Stimulated activated CD8-positive, alpha-beta memory T cell treated with anti-CD3 and anti-CD28 coated beads, Interleukin-15, amount 100 ng/mL, for 24 hours (primary cell): ENCODE results near the gene PDLIM5.
"Not testable (repeated sequence)": the region's sequence is repeated elsewhere in the genome, so short reads cannot be mapped to it uniquely, and the experiment has no call there.

Experiments
- DNase-seq: peaks from one replicate; pipeline ENCODE4 v3.0.0-alpha.2; 2020; ENCODE audit warnings: low read depth

PDLIM5 gene

DNA sequence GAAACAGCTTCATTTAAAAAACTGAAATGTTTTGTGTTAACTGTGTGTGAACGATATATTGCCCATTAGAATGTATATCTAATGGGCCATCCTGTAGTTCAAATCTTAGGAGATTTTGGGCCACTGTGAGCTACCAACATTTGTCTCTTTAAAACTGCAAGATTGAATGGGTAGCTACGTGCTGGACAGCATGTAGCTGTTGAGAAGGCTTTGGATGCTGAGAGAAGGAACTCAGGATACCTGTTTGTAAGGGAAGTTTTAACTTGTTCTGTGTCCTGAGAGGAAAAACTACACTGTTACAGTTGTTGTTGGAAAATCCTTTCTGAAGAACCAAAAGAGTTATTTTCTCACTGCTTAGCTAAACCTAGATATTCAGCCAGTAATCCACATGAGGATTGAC lies 45.9 kb downstream of the PDLIM5 start:
- no peak for DNase-seq

DNA sequence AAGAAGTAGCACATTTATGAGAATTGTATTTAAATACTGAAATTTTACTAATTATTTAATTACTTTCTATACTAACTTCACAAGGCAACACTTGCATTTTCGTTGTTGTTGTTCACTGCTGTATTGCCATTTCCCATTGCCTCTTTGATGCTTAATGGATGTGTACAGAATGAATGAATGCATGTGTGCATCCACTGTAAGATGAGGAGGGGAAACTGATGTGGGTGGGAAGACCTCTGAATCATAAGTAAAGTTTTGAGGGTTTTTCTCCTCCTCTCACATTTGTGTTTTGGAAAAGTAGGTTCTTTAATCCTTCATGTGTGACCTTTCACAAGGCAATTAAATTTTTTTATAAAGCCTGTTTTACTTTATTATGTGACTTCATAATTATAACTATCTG lies 46.8 kb downstream of the PDLIM5 start:
- no peak for DNase-seq

DNA sequence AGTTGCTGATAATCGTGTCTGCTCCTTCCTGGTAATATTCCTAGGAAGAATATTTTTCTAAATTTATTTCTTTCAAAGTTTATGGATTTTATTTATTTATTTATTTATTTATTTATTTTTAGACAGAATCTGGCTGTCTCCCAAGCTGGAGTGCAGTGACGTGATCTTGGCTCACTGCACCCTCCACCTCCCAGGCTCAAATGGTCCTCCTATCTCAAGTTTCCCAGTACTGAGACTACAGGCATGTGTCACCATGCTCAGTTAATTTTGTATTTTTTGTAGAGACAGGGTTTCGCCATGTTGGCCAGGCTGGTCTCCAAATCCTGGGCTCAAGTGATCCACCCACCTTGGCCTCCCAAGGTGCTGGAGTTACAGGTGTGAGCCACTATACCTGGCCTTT lies 48.9 kb downstream of the PDLIM5 start:
- no peak for DNase-seq

DNA sequence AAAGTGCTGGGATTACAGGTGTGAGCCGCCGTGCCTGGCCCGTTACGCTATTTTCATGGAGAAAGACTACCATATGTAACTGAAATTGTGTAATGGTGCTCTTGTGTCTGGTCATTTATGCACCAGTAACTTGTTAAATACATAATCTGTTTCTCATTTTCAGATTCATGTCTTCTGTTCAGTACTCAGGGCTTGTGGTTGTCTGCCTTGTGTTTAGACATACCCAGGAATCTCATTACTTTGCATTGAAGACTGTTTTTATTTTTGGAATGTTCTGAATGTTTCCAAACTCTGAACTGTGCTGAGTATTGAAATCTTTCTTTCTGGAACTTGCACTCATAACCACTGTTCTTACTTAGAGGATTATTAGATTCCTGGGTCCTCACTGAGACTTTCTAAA lies 52.8 kb downstream of the PDLIM5 start:
- DNase-seq: no peak

- DNase-seq: no peak
Observed at GRCh38 chr4:94506822-94507221, 55.1 kb downstream of the PDLIM5 start.

DNA sequence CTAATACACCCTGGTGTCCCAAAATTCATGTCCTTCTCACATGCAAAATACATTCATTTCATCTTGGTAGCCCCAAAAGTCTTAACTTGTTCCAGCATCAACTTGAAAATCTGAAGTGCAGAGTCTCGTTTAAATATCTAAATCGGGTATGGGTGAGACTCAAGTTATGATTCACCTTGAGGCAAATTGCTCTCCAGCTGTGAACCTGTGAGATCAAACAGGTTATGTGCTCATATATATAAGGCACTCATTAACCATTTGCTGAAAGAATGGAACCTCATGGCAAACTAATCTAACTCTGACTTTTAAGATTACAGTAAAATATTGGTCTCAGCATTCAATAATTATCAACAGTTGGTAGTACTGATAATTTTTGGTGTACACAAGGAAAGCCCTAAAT lies 55.5 kb downstream of the PDLIM5 start:
- no peak for DNase-seq

DNA sequence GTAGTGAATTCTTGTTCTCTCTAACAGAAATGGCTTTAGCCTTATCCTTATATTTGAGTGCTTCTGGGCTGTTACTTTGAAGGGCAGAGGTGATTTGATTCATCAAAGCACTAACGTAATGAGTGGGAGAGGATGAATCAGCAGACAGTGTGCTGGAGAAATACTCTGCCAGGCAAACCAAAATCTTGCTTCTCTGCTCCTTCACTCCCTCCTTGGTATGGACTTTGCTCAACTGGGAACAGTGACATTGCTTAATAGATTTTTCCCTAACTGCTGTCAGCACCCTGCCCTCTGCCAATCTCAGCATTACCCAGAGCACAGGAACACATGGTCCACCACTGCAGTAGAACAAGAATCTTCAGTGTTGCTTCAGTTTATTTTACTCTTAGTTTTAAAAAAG lies 56.0 kb downstream of the PDLIM5 start:
- no peak for DNase-seq

DNA sequence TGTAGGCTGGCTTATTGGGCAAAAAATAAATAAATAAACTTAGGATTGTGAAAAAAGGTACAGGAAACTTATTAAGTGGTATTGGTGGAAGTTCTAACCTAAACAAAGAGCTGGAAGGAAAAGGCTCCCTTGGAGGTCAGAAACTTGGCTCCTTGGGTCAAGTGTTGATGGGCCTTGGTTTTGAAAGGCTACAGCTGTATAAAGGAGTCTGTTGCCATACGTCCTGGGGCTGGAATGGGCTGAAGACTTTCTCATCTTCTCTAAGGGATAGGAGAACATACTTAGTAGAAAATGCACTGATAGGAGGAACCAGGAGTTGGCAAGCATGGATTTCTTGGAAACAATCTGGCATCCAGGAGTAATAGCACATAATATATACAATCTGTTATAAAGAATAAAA lies 56.6 kb downstream of the PDLIM5 start:
- no peak for DNase-seq

GRCh38 chr4:94508806-94509205 lies 57.1 kb downstream of the PDLIM5 start:
- no peak for DNase-seq

- DNase-seq: no peak
Observed at GRCh38 chr4:94511591-94511990, 59.8 kb downstream of the PDLIM5 start.

DNA sequence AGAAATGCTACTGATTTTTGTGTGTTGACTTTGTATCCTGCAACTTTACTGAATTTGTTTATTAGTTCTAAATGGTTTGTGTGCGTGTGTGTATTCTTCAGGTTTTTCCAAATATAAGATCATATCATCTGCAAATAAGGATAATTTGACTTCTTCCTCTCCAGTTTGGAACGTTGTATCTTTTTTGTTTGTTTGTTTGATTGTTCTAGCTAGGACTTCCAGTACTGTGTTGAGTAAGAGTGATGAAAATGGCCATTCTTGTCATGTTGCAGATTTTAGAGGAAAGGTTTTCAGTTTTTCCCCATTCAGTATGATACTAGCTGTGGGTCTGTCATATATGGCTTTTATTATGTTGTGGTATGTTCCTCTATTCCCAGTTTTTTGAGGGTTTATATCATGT lies 61.8 kb downstream of the PDLIM5 start:
- not testable (repeated sequence) for DNase-seq

DNA sequence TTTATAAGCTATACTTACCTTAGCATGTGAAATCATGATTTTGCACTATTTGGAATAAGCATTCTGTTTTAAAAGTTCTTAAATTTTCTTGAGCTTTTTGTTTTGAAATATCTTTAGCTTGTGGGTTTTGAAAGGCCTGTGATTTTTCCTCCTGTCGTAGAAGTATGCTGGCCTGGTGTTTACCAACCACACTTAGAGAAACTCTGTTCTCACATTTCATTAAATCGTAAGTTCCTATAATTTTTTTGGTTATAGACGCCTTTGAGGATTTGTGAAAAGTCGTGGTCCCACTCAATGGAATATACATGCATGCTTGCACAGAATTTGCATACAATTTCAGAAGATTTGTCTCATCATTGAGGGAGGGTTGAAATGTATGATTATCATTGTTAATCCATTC lies 63.6 kb downstream of the PDLIM5 start:
- DNase-seq: no peak

DNA sequence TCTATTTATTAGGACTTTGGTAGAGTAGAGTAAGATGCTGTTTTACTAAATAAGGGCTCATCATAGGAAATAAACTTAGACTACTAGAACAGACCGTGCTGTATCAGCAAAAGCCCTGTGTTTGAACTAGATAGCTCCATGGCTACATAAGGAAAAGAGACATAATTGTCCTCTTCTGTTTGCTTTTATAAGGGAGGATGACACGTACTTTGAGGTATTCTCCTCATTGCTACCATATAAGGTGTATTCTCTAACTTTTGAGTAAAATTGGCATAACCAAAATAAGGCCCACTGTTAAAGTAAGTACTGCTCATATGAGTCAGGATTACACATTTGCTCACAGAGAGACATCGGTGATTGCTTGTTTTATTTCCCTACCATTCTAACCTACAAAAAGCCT lies 64.3 kb downstream of the PDLIM5 start:
- DNase-seq: no peak

GRCh38 chr4:94516999-94517398 lies 65.3 kb downstream of the PDLIM5 start:
- no peak for DNase-seq

DNA sequence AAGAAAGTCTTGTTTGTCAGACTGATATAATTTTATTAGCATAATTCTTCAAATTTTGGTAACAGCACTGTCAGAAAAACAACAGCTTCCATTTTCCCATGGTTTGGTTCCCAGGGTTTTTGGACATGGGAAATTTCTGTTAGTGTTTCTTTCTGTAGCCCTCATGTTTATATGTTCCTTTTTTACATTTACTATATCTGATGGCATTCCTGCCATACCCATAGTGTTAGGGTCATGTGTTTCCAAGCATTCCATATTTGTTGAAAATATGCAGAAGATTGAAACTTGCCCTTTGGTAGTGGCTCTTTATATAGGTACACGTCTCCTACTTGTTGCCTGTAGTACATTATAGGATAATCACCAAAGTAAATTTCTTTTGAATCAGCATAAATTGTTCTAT lies 65.8 kb downstream of the PDLIM5 start:
- DNase-seq: no peak

GRCh38 chr4:94519019-94519418 lies 67.3 kb downstream of the PDLIM5 start:
- no peak for DNase-seq

GRCh38 chr4:94519925-94520789 lies 68.4 kb downstream of the PDLIM5 start:
- no peak for DNase-seq

DNA sequence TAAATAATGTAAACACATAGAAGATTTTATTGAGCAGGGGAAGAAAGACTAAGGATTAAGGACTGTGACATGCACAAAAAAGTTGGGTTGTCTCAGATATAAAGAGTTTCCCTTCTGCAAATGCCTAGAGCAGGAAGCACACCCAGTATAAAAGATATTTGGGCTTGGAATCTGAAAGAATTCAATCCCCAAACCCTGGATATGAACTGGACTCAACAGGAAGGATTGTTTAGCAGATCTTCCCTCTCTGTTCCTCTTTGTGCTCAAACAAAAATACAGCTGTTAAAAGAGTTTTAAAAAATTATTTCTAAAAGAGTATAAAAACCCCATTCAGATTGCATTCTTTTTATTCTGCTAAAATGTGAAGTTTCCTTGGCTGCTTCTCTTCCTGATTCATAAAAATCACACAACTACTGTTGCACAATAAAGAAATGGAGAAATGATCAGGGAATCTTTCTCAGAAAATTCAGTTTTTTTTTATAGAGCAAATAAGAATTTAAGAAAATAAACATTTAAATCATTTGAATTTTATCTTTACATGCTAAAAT lies 71.4 kb downstream of the PDLIM5 start:
- no peak for DNase-seq

GRCh38 chr4:94523617-94524016 lies 71.9 kb downstream of the PDLIM5 start:
- no peak for DNase-seq

- no peak for DNase-seq
Observed at GRCh38 chr4:94525993-94526728, 74.4 kb downstream of the PDLIM5 start.

GRCh38 chr4:94527556-94528233 lies 76.0 kb downstream of the PDLIM5 start:
- no peak for DNase-seq

DNA sequence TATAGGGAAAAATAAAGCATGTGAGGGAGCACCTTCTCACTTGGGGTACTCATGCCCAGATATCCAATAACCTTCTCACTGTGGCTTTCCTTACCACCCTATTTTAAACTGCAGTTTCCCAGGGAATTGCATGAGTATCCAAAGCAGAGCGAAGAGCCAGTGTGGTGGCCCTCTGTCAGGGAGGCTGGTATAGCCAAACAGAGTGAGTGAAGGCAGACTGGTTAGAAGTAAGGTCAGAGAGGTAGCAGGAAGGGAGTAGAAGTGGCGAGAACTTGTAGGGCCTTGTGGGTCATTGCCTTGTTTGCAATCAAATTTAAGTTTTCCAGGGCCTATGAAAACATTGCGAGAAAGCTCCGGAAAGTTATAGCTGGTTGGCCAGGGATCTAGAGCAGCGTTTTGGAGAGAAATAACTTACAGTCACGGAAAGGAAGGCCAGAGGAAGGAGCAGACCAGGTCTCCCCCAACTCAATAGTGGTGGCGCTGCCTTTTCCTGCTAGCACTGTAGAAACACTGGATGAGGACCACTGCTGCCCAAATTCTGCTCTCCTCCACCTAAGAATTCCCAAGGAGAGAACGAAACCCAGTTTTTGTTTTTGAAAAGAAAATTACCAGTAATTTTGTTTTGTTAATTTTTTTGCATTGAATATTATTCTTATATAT lies 77.2 kb downstream of the PDLIM5 start:
- DNase-seq: no peak
